HepG2 (cell line): Measurements from ENCODE around the gene NRSN2. TPM values are rescaled to one million over a fixed set of nuclear protein-coding genes. Genes with fewer than 3 reads are reported as not detected.

ENCODE experiments used
- GATA4 ChIP-seq: sonication (generic); IDR thresholded peaks from 2 replicates; pipeline ENCODE4 v1.6.1; 2016; ENCODE audit warnings: antibody characterized with exemption, low read depth, borderline replicate concordance
- HDAC2 ChIP-seq: sonication (generic); formaldehyde crosslinking; IDR thresholded peaks from 2 replicates; pipeline ENCODE4 v1.4.0; 2020; ENCODE audit warnings: missing genetic modification reagents
- HMG20A ChIP-seq: IDR thresholded peaks from 2 replicates; pipeline ENCODE4 v1.6.1; 2016; ENCODE audit warnings: borderline replicate concordance
- HNF1A ChIP-seq, 2 experiments: sonication (generic) in 1 of 2; formaldehyde crosslinking in 1 of 2; IDR thresholded peaks; 2 replicates each; pipeline versions ENCODE4 v1.4.0 to v1.6.1; 2016 to 2020; ENCODE audit warnings: borderline replicate concordance in 1 of 2, low read depth in 1 of 2, mild to moderate bottlenecking in 1 of 2, missing genetic modification reagents in 1 of 2
- KMT2B ChIP-seq: IDR thresholded peaks from 2 replicates; pipeline ENCODE4 v1.6.1; 2016; ENCODE audit warnings: missing genetic modification reagents, missing compliant biosample characterization
- RAD21 ChIP-seq: fragments of 450-650 bp; formaldehyde crosslinking; IDR thresholded peaks from 2 replicates; pipeline ENCODE4 v1.5.0; 2020; ENCODE audit warnings: mild to moderate bottlenecking
- RFX5 ChIP-seq: IDR thresholded peaks from 2 replicates; pipeline ENCODE4 v1.6.1; 2011; ENCODE audit warnings: low read depth, low read length, improper control_type of control experiment
- SALL2 ChIP-seq: sonication (generic); formaldehyde crosslinking; IDR thresholded peaks from 2 replicates; pipeline ENCODE4 v1.8.1; 2023; ENCODE audit warnings: mild to moderate bottlenecking, missing genetic modification reagents, inconsistent platforms
- SNAPC2 ChIP-seq: sonication (generic); formaldehyde crosslinking; IDR thresholded peaks from 2 replicates; pipeline ENCODE4 v1.8.1; 2022; ENCODE audit warnings: mild to moderate bottlenecking, missing genetic modification reagents
- ZNF253 ChIP-seq: sonication (generic); formaldehyde crosslinking; IDR thresholded peaks from 2 replicates; pipeline ENCODE4 v1.8.0; 2022; ENCODE audit warnings: mild to moderate bottlenecking, missing genetic modification reagents, borderline replicate concordance
- ZNF274 ChIP-seq: sonication (generic); formaldehyde crosslinking; IDR thresholded peaks from 2 replicates; pipeline ENCODE4 v1.5.1; 2020; ENCODE audit warnings: mild to moderate bottlenecking, missing genetic modification reagents
- ZNF382 ChIP-seq: sonication (generic); formaldehyde crosslinking; IDR thresholded peaks from 2 replicates; pipeline ENCODE4 v1.5.0; 2020; ENCODE audit warnings: missing genetic modification reagents, mild to moderate bottlenecking, borderline replicate concordance
- ZNF468 ChIP-seq: sonication (generic); formaldehyde crosslinking; IDR thresholded peaks from 2 replicates; pipeline ENCODE4 v1.8.0; 2022; ENCODE audit warnings: mild to moderate bottlenecking, moderate library complexity, missing genetic modification reagents
- ZNF501 ChIP-seq: sonication (generic); formaldehyde crosslinking; IDR thresholded peaks from 2 replicates; pipeline ENCODE4 v1.5.1; 2020; ENCODE audit warnings: mild to moderate bottlenecking, moderate library complexity, missing genetic modification reagents
- ZNF672 ChIP-seq: sonication (generic); formaldehyde crosslinking; IDR thresholded peaks from 2 replicates; pipeline ENCODE4 v1.8.1; 2022; ENCODE audit warnings: missing genetic modification reagents
- polyA plus RNA-seq, 8 experiments: library from polyadenylated mRNA; depleted of rRNA in 3 of 8; stranded (reverse) in 7 of 8; unstranded in 1 of 8; fragments of >200 nt; fragmentation: Illumina TruSeq in 4 of 8; extraction: Trizol in 4 of 8; gene quantifications; 2 replicates each; pipeline versions ENCODE4 v1.2.1 to v1.2.3, GENCODE V29; 2011 to 2016; ENCODE audit warnings: low read depth in 4 of 8, missing spikeins in 1 of 8, mixed read lengths in 1 of 8; ENCODE audit not compliant: insufficient read depth in 1 of 8
- total RNA-seq, 5 experiments: library from RNA; depleted of rRNA; stranded (reverse); fragments of >200 nt; fragmentation: Illumina TruSeq; extraction: Trizol; gene quantifications; 2 replicates each; pipeline ENCODE4 v1.2.3, GENCODE V29; 2016; ENCODE audit warnings: low read depth in 1 of 5
- TF ChIP-seq, protein P1 (sequence below): sonication (generic); formaldehyde crosslinking; IDR thresholded peaks from 2 replicates; pipeline ENCODE4 v1.4.0; 2020; ENCODE audit warnings: mild to moderate bottlenecking, missing genetic modification reagents
- TF ChIP-seq, protein P2 (sequence below): sonication (generic); formaldehyde crosslinking; IDR thresholded peaks from 2 replicates; pipeline ENCODE4 v1.5.0; 2020; ENCODE audit warnings: missing genetic modification reagents
- TF ChIP-seq, protein P3 (sequence below): sonication (generic); formaldehyde crosslinking; IDR thresholded peaks from 2 replicates; pipeline ENCODE4 v1.5.0; 2020; ENCODE audit warnings: missing genetic modification reagents, mild to moderate bottlenecking, borderline replicate concordance

Gene NRSN2
- total and polyA plus RNA-seq, 2 of the 13 experiments (the other 11 are each of a cell fraction or from before 2014, with no cell fraction given), result 32.3 to 49.4 TPM

DNA sequence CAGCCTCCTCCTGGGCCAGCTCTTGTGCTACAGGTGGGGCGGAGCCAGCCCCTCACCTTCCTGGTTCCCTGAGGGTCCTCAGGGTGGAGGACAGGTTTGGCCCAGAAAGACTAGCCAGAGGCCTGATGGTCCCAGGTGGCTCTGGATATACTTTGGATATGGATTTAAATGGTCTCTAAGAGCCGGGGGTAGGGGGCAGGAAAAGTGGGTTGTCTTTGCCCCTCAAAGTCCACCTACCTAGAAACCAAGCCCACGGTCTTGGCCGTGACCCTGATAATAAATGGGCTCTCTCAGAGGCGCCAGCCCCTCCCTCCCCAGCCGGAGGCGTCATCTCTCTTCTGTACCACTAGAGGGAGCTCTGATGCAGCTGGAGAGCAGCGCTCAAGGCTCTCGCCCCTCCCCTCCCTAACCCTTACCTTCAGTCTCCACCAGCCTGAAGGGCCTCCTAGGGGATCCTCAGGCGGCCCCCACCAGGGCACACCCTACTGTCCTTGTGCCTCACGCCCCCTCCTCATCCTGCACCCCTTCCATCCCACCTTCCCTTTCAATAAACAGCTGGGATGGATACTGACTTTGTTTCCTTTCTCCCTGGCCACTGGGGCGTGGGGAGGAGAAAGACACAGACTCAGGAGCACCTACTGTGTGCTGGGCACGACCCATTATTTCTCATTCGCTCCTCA, 7.5 kb downstream of the NRSN2 start (continued):
- TF ChIP-seq, protein P1, sequence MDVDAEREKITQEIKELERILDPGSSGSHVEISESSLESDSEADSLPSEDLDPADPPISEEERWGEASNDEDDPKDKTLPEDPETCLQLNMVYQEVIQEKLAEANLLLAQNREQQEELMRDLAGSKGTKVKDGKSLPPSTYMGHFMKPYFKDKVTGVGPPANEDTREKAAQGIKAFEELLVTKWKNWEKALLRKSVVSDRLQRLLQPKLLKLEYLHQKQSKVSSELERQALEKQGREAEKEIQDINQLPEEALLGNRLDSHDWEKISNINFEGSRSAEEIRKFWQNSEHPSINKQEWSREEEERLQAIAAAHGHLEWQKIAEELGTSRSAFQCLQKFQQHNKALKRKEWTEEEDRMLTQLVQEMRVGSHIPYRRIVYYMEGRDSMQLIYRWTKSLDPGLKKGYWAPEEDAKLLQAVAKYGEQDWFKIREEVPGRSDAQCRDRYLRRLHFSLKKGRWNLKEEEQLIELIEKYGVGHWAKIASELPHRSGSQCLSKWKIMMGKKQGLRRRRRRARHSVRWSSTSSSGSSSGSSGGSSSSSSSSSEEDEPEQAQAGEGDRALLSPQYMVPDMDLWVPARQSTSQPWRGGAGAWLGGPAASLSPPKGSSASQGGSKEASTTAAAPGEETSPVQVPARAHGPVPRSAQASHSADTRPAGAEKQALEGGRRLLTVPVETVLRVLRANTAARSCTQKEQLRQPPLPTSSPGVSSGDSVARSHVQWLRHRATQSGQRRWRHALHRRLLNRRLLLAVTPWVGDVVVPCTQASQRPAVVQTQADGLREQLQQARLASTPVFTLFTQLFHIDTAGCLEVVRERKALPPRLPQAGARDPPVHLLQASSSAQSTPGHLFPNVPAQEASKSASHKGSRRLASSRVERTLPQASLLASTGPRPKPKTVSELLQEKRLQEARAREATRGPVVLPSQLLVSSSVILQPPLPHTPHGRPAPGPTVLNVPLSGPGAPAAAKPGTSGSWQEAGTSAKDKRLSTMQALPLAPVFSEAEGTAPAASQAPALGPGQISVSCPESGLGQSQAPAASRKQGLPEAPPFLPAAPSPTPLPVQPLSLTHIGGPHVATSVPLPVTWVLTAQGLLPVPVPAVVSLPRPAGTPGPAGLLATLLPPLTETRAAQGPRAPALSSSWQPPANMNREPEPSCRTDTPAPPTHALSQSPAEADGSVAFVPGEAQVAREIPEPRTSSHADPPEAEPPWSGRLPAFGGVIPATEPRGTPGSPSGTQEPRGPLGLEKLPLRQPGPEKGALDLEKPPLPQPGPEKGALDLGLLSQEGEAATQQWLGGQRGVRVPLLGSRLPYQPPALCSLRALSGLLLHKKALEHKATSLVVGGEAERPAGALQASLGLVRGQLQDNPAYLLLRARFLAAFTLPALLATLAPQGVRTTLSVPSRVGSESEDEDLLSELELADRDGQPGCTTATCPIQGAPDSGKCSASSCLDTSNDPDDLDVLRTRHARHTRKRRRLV, result no peak
- TF ChIP-seq ZNF672, result no peak
- no peak for TF ChIP-seq GATA4
- TF ChIP-seq SALL2 (CRISPR knock-in tag), result peak; percentile 74
- peak; percentile 95 for TF ChIP-seq ZNF501 (CRISPR knock-in tag)
- TF ChIP-seq ZNF382 (CRISPR knock-in tag), result no peak
- peak; percentile 55; the same call in 1 of the 2 replicates for TF ChIP-seq KMT2B (CRISPR knock-in tag)
- TF ChIP-seq ZNF253 (CRISPR knock-in tag), result 0 out of 2 replicates have a peak, but pooled peaks have one; percentile 2
- 0 out of 2 replicates have a peak, but pooled peaks have one; percentile 29 for TF ChIP-seq SNAPC2 (CRISPR knock-in tag)
- TF ChIP-seq HDAC2 (CRISPR knock-in tag), result peak; percentile 69
- peak; percentile 100 for TF ChIP-seq RAD21
- TF ChIP-seq, protein P2, sequence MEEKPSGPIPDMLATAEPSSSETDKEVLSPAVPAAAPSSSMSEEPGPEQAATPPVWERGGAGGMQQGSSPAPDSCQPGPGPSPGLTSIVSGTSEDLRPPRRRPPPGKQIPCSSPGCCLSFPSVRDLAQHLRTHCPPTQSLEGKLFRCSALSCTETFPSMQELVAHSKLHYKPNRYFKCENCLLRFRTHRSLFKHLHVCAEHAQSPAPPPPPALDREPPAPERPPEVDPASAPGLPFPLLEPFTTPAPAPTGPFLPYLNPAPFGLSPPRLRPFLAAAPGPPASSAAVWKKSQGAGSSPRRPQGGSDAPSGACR (CRISPR knock-in tag), result no peak
- TF ChIP-seq, protein P3, sequence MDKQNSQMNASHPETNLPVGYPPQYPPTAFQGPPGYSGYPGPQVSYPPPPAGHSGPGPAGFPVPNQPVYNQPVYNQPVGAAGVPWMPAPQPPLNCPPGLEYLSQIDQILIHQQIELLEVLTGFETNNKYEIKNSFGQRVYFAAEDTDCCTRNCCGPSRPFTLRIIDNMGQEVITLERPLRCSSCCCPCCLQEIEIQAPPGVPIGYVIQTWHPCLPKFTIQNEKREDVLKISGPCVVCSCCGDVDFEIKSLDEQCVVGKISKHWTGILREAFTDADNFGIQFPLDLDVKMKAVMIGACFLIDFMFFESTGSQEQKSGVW, result peak; percentile 51; the same call in 1 of the 2 replicates
- TF ChIP-seq HMG20A (CRISPR knock-in tag), result 0 out of 2 replicates have a peak, but pooled peaks have one; percentile 33
- no peak for TF ChIP-seq ZNF468
- TF ChIP-seq HNF1A (IDR thresholded peaks at IDR 0.05; ENCODE audit: low read depth), result no peak
- TF ChIP-seq HNF1A (CRISPR knock-in tag; IDR thresholded peaks at IDR 0.05; ENCODE audit: borderline replicate concordance), result no peak; the same call in 1 of the 2 replicates
- peak; percentile 54; the same call in 1 of the 2 replicates for TF ChIP-seq ZNF274 (CRISPR knock-in tag)
- no peak for TF ChIP-seq RFX5
